Femur (tissue), 1 donor: ENCODE measurements around the gene DEFB128.
"Not testable (repeated sequence)": the region's sequence is repeated elsewhere in the genome, so short reads cannot be mapped to it uniquely, and the experiment has no call there.

ENCODE experiments used
- DNase-seq: peaks from one replicate; pipeline ENCODE4 v3.0.0-alpha.2; 2017

DEFB128 gene

GRCh38 chr20:189611-190010 is at the start of gene DEFB128:
TSS of gene DEFB128 (minus strand) at chr20:189711. CDS start at chr20:189623, 88 bp downstream.
- no peak for DNase-seq

GRCh38 chr20:237929-238328 is 48.4 kb upstream of the DEFB128 start:
- DNase-seq, result no peak

GRCh38 chr20:237489-237888 is 48.0 kb upstream of the DEFB128 start:
- no peak for DNase-seq

GRCh38 chr20:235891-236290 is 46.4 kb upstream of the DEFB128 start:
- no peak for DNase-seq

GRCh38 chr20:227439-228105 is 38.1 kb upstream of the DEFB128 start:
- no peak for DNase-seq

- DNase-seq, result no peak
Observed at GRCh38 chr20:226958-227357, 37.4 kb upstream of the DEFB128 start, which contains the start of gene DEFB129. TSS of gene DEFB129 (plus strand) at chr20:227258. CDS start at chr20:227289, 31 bp downstream.

- DNase-seq, result not testable (repeated sequence)
Observed at GRCh38 chr20:225879-226278, 36.4 kb upstream of the DEFB128 start.

GRCh38 chr20:221258-221830 is 31.8 kb upstream of the DEFB128 start:
- DNase-seq, result no peak

- DNase-seq, result no peak
Observed at GRCh38 chr20:219290-220115, 30.0 kb upstream of the DEFB128 start.

- DNase-seq, result no peak
Observed at GRCh38 chr20:217266-217665, 27.8 kb upstream of the DEFB128 start.

GRCh38 chr20:215796-216195 is 26.3 kb upstream of the DEFB128 start:
- DNase-seq, result no peak

GRCh38 chr20:214383-214782 is 24.9 kb upstream of the DEFB128 start:
- DNase-seq, result no peak

GRCh38 chr20:210809-211502 is 21.4 kb upstream of the DEFB128 start:
- DNase-seq, result no peak

GRCh38 chr20:208942-209566 is 19.5 kb upstream of the DEFB128 start:
- no peak for DNase-seq

GRCh38 chr20:203630-204029 is 14.1 kb upstream of the DEFB128 start:
- DNase-seq, result not testable (repeated sequence)

GRCh38 chr20:199996-200395 is 10.5 kb upstream of the DEFB128 start:
- DNase-seq, result no peak

GRCh38 chr20:198225-198624 is 8.7 kb upstream of the DEFB128 start:
- no peak for DNase-seq

- DNase-seq, result no peak
Observed at GRCh38 chr20:187733-188132, 1.8 kb downstream of the DEFB128 start.

GRCh38 chr20:184288-184687 is 5.2 kb downstream of the DEFB128 start:
- DNase-seq, result no peak

GRCh38 chr20:168876-169275 is 20.6 kb downstream of the DEFB128 start:
- no peak for DNase-seq

- DNase-seq, result no peak
Observed at GRCh38 chr20:164618-165017, 24.9 kb downstream of the DEFB128 start.

GRCh38 chr20:157154-157553 is 32.4 kb downstream of the DEFB128 start, which contains the start of gene DEFB127:
TSS of gene DEFB127 (plus strand) at chr20:157454. CDS start at chr20:157545, 91 bp downstream.
- no peak for DNase-seq

- no peak for DNase-seq
Observed at GRCh38 chr20:152131-152530, 37.4 kb downstream of the DEFB128 start.
